Activated CD4-positive, alpha-beta T cell treated with anti-CD3 and anti-CD28 coated beads for 48 hours (primary cell): Measurements from ENCODE around the gene FCF1.

Source experiments
- DNase-seq: peaks from one replicate; pipeline ENCODE4 v3.0.0-alpha.2; 2020

Gene FCF1, protein sequence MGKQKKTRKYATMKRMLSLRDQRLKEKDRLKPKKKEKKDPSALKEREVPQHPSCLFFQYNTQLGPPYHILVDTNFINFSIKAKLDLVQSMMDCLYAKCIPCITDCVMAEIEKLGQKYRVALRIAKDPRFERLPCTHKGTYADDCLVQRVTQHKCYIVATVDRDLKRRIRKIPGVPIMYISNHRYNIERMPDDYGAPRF

DNA sequence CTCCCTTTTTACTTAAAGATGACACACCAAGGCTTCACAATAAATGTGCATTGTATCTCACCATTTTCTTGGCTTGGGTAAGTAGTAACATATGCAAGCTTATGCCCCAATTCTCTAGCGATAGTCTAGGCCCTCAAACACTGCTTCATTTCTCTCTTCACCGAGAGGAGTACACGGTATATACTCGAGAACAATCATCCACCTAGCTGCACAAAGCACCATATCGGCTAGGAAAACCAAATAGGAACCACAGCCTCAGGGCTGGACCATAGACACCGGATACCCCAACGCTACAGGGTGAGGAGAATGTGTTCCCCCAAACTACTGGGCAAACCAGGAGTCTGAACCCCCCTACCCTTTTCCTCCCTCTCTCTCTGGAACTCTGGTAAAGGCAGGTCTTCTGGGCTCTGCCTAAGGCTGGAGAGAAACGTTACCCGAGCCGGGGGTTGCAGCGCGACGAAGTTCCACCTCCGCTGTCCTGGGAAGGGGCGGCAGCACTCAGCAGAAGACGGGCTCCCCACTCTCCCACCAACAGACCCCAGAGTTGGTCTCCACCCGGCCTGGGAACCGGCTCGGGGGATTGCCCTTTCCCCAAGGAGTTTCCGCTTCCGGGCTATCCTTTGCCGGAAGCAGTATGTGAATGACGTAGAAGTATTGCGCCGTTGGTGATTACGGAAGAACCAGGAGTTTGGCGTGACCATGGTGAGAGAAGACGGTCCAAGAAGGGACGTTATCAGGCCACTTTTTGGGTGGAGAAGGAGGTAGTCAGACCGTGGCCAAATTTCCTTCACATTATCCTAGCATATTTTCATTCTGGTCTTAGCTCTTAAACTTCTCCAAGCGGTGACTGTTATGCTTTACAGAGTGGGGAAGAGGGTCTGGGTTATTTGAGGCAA is at the start of gene FCF1, which contains the start of gene AREL1:
Gene FCF1, plus strand, starts transcription at position 646 of the 896 bp plus-strand sequence. Its CDS starts 54 bp downstream, at position 700.
Gene AREL1, minus strand, starts transcription at position 582 of the 896 bp plus-strand sequence. CDS start 27,465 bp downstream, outside the sequence.
- peak; percentile 83 for DNase-seq

DNA sequence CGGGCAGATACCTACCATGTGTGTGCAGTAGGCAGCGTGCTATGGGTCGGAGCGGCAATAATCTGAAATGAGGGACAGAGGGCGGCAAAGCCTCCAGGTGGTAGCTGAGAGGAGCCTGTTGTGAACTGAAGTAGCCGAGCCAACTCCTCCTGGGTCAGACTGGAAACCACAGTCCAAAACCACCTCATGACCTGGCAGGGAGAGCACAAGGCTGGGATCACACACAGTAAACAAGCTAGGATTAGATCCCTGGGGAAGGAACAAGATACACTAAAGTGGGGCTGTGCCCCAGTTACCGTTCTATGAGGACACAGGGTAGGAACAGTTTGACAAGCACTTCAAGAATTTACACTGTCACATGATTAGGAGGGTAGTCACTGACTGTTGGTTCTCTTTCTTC is 49.1 kb upstream of the FCF1 start:
- no peak for DNase-seq

DNA sequence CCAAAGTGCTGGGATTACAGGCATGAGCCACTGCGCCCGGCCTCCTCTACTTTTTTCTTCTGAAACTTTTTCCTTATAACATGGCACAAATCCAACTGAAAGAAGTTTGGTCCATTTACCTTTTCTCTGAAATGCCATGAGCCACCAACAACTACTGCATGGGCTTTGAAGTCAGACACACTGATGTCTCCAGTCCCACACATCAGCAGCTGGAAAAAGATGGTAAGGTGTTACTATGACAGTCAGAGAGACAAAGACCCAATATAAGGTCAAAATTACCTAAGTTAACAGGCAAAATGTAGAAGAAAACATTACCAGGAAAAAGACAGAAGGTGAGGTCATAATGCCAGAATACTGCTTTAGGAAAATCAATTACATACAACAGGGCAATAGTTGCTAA is 48.2 kb upstream of the FCF1 start:
- DNase-seq, result no peak

DNA sequence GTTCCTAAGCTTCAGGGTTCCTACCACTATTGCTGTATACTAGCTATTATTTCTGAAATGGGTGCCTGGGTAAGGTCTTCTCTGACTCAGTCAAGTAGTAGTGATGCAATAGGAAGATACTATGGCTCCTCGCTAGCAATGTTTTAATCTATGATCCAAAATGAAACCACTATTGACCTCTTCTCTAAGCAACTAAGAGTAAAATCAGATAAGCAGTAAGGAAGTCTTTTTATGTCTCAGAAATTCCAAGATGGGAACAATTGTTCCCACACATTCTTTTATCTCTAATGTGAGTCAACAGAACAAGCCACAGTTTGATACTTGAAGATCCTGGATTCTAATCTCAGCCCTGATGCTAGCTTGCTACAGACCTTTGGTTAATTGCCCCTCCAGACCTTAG is 45.2 kb upstream of the FCF1 start:
- DNase-seq, result no peak

DNA sequence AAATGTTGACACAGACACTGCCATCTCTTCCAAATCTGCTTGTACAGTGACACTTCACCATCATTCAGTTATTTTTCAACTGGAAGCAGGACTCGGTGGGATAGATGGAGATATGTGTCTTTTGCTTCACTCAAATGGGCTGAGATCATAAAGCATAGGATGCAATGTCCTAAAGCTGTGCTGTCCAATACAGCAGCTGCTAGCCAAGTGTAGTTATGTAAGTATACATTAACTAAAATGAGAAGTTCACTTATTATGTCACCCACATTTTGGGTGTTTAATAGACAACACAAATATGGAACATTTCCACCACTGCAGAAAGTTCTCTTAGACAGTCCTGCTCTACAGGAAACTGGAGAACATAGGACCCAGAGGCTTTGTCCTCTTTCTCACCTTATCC is 43.7 kb upstream of the FCF1 start:
- DNase-seq, result no peak

DNA sequence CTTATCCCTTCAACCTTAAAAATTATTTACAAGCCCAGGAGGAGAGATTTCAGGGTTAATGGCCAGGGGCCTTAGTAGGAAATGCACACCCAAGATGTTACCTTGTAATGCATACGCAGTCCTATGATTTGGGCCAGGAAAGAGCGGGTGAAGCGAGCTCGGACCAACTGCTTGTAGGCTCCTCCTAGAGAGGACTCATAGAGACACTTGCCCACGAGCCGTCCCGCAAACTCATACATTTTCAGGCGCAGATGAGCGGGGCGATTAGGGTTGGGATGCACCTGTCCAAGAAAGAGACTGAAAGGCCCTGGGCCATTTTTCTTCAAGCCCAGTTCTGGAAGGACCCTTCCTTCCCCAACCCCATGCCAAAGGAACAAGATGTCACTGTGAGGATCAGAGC is 43.1 kb upstream of the FCF1 start:
- no peak for DNase-seq

DNA sequence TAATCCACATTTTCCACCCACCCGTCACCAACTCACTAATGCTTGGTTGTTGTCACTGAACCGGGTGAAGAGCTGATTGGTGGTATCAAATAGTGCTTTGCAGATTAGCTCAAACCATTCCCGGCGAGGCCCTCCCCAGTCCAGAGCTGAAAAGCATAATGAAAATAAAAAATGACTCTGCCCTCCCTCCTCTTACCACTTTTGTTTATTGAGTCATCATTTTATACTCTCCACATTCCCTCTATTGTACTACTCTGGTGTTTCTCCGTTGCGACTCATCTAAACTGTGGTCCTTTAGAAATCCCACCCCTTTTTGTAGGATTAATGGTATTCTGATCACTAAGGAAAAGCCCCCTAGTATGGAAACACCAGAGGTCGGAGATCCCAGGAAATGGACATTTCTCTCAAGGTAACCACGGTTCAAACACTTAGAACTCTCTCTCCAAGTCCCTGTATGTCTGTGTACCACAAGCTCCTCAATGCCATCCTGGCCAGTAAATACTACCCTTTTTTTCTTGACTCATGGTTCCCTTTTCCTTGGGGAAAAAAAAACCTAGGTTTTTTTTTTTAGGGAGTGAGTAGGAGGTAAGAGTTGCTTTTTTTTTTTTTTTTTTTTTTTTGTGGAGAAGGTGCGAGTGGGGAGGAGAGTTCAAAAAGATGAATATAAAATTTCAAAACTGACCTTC is 42.1 kb upstream of the FCF1 start:
- DNase-seq, result no peak

DNA sequence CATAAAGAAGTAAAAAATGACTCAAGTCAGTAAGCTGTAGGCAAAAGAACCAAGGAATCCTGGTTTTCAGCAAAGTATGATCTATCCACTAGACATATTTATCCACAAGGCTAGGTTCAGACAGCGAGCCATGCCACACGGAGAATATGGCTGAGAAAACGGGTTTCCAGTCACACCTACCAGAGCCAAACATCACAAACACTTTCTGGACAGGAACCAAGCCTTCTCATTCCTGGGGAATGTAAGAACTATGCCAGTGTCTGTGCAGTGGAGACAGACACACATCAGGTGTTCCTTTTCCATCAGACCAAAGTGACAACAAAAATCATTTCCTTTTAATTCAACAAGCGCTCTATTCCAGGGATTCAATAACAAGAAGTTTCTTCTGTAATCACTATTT is 41.2 kb upstream of the FCF1 start:
- DNase-seq, result no peak

DNA sequence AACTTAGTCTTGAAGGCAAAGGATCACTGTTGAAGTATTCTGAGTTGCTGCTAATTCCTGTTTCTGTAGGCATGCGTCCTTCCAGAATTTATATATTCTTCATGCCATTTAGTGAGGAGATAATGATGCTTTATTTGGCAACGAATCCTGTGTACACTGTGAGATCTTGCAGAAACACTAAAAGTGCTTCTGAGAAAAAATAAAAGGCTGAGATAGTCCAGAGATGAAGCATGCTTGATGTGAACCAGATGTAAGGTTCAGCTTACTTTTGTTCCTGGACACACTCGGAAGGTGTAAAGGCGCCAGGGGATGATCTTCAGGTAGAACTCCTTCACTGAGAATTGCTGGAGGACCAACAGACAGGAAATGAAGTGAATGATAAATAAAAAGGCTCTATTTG is 39.2 kb upstream of the FCF1 start:
- DNase-seq, result no peak

DNA sequence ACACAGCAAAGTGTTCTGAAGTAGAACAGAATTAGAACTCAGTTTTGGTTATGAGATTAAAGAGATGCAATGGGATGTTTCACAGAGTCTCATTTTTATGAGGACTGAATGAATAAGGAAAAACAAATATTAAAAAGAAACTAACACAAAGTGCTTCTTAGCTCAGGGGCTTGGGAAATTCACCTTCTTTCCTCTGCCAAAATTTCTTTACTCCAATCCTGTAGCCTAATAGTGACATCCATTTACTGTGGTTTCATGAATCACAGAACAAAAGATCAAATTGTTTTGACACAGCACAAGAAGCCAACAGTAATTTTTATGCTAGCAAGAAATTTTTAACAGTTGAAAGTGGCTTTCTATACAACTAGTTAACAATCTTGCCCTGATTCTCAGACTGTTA is 37.7 kb upstream of the FCF1 start:
- DNase-seq, result no peak

DNA sequence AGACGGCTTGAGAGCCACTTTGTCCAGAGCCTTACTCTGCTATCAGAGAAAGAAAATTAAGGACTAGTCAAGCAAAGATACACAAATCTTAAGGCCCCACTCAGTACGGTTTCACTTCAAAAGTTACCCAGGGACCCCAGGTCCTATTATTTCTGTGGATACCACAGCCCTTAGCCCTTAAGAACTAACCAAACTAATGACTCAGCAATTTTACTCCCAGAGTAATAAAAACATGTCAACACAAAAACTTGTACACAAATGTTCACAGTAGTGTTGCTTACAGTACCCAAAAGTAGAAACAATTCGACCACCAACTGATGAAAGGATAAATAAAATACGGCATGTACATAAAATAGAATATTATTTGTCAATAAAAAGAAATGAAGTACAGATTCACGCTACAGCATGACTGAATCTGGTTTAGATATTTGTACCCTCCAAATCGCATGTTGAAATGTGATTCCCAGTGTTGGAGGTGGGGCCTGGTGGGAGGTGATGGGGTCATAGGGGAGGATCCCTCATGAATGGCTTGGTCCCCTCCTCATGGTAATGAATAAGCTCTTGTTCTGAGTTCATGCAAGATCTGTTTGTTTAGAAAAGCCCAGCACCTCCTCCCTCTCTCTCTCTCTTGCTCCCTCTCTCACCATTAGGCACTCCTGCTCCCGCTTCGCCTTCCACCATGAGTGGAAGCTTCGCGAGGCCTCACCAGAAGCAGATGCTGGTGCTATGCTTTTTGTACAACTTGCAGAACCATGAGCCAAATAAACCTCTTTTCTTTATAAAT is 30.6 kb upstream of the FCF1 start:
- DNase-seq, result no peak

DNA sequence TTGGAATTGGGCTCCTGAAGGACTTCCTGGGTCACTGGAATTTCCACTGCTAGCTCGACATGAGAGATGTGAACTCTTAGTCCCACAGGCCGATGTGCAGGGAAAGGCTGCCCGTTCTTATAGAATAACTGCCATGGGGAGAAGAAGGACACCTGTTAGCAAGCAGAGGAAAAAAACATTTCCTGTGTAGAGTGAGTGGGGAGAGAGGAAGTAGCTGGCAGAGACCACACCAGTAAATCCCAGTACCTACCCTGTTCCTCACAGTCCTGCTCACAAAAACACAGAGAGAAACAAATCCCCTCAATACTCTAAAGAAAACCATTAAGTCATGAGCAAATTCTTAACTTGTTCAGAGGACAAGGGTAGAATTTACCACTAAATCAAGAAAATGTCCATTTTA is 29.5 kb upstream of the FCF1 start:
- no peak for DNase-seq

DNA sequence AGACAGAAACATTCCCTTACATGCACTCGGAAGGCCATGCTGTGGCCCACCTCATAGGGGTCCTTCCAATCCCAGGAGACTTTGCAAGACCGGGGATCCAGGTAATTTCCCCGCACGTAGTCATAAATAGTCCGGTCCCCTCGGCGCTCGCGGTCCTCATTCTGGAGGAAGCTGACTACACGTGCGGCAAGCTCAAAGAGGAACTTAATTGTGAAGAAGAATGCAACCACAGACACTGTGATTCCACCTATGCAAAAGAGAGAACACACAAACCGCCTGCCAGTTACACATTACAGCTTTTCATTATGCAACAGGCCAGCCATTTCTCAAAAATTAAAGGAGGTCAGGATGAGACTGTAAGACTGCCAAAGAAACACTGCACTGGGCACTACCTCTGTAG is 28.5 kb upstream of the FCF1 start:
- DNase-seq, result peak; percentile 9

DNA sequence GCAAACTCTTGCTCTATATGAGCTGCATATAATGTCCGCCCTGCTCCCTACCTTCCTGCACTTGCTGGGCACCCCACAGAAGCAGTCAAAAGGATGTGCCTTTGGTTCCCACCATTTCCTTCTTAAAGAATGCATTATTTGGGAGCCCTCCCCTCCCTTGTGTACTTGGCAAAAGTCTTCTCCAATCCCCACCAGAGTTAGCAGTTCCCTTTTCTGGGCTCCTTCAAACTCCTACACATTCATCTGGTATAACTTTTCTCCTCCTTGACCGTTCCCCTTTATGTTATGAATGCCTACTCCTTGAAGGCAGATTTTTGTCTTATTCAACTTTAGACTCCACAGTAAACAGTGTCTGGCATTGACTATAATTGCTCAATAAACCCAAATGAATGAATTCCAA is 27.9 kb upstream of the FCF1 start:
- no peak for DNase-seq

DNA sequence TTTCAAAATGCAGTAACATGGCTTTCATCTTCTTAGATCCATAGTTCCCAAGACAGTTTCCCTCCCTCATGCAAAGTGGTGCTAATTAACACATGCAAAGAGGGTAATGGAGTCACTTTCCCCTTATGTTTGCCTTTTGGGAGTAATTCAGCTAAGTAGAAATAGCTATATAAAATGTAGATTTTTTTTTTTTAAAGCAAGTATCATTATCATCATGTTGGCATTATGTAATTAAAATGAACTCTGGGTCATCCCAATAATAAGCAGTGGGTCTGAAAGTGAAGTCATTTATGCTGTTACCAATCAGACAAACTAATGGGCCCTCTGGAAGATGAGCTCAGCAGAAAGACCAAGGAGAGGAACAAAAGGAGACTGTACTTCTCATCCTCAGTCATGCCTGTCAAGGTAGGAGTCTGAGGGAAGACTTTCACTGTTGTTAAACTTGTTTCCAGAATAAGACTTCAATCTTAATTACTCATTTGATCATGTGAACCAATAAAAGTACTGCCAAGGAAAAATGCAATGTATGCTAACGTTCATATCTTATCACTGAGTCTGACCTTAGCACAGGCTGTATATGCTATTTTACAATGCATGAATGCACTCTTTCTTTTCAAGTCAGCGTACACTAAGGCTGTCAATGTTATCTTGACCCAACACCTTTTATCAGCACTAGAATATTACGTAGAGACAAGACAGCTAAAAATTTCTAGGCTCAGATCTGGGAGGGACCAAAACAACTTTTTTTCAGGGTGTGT is 26.8 kb upstream of the FCF1 start:
- DNase-seq, result no peak

DNA sequence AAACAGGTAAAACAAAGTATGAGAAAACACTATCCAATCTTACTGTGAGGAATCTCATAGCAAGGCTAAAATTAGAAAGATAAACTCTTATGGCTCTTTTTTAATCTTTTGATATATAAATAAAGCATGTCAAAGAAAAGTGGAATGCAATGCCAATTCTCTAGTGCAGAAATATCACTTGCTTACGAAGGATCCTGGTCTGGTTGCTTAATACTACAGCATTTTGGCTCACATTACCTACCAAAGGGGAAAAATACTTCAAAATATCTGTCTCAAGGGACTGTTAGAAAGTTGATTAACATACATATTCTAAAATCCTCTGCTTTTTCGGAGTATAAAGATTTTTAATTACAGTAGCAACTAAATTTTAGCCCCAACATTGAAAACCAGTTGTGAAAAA is 21.5 kb upstream of the FCF1 start:
- DNase-seq, result no peak

DNA sequence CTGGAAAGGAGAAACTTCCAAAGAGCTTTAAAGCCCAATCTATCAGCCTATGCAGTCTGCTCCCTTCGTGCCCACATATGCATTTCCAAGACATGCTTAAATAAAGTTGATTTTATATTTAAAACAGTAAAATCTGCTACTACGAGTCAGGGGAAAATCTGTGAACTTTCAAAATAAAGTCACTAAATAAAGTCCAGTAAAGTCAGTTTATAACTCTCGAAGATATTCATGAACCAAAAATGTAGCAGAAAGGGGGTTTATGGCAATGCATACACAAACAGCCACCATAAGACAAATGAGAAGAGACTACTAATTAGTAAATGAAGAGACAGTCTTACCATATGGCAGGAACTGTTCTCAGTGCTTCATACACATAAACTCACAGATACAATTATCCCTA is 19.8 kb upstream of the FCF1 start:
- no peak for DNase-seq

DNA sequence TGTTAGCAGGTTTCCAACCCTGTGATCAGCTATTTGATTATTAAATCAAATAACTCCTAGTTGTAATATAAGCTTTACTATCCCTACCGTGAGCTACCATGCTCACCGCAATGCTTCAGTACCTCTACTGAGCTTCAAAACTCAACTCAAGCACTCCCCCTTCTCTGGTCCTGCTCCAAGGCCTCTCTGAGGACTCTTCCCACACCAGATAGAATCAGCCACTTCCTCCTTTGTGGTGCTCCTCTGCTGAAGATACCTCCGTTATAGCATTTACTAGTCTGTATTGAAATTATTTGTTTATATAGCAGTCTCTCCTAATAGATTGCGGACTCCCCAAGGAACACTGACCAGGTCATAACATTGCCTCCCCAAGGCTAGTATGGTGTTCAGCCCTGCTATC is 17.5 kb upstream of the FCF1 start:
- no peak for DNase-seq

DNA sequence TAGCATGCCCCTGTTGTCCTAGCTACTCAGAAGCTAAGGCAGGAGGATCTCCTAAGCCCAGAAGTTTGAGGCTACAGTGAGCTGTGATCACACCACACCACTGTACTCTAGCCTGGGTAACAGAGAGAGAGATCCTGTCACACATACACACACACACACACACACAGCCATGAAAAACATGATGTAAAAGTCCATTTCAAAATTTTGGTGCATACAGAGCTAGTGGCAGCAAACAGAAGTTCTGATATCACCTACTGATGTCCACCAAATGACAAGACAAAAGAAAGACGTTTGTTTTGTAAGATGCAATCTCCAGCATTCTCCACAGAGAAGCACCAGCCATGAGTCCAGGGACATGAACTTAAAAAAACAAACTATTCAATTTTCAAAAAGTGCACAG is 15.9 kb upstream of the FCF1 start:
- DNase-seq, result no peak

DNA sequence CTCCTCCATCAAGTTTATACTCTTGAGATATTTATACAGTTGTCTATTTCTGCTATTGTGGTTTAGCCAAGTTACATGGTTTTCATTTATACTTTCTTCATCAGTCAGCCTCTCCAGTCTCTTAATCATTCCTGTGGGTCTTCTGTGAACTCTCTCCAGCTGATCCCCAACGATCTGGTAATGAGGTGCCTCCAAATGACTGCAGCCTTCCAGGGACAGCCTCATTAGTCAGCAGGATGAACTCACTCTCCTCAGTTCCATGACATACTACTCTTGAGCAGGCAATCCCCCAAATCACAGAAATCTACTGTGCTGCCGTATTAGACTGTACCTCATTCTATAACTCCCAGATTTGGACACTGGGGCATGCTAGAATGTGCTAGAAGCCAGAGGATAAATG is 15.4 kb upstream of the FCF1 start:
- no peak for DNase-seq

DNA sequence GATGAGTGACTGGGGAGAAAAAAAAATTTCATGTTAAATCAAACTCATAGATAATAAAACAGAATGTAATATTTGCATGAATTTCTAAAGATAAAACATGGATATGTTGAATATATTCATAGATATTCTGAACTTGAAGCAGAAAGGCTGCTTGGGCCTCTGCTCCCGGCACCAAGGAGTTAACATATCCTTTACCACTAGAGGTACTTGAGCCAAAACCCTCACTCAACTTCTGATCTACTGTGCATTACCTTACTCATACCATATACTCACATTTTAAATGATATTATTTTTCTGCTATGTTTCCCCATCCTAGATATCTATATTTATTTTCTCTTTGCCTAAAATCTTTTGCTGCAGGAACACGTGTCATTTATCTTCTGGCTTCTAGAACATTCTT is 15.0 kb upstream of the FCF1 start:
- DNase-seq, result no peak

DNA sequence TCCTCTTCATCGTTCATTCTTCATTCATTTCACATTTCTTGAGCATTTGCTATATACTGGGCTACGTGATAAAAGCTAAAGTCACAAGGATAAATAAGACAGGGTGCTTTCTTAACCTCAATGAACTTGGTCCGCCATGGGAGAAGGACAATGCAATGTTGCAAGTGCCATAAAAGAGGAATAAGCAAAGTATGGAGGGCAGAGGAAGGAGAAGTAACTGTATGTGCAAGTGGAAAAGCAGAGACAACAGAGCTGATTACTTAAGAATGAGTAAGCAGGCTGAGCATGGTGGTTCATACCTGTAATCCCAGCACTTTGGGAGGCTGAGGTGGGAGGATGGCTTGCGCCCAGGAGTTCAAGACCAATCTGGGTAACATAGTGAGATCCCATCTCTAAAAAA is 14.5 kb upstream of the FCF1 start:
- DNase-seq, result no peak
